NCI-H2107 treated with DMSO at 0.1 percent for 48 hours (cell line): Measurements from ENCODE around the gene FOSL1.
"Not testable (repeated sequence)": the region's sequence is repeated elsewhere in the genome, so short reads cannot be mapped to it uniquely, and the experiment has no call there.

ENCODE experiments used
- DNase-seq: peaks from one replicate; lab custom pipeline; 2025; ENCODE audit not compliant: unreplicated experiment; lab: John Stamatoyannopoulos, UW

Gene FOSL1

GRCh38 chr11:65853246-65853979 lies 46.8 kb downstream of the FOSL1 start:
- no peak for DNase-seq

GRCh38 chr11:65852508-65853245 lies 47.5 kb downstream of the FOSL1 start:
- DNase-seq, result no peak

GRCh38 chr11:65851811-65852507 lies 48.2 kb downstream of the FOSL1 start:
- DNase-seq, result no peak

- no peak for DNase-seq
These were observed 49.1 kb downstream of the FOSL1 start for GRCh38 chr11:65851083-65851579.

GRCh38 chr11:65850217-65851082 lies 49.7 kb downstream of the FOSL1 start:
- DNase-seq, result no peak

- DNase-seq, result no peak
These were observed 50.4 kb downstream of the FOSL1 start for GRCh38 chr11:65849771-65850216.

- DNase-seq, result no peak
These were observed 50.8 kb downstream of the FOSL1 start for GRCh38 chr11:65849366-65849765.

GRCh38 chr11:65848693-65849092 lies 51.5 kb downstream of the FOSL1 start:
- DNase-seq, result not testable (repeated sequence)

DNA sequence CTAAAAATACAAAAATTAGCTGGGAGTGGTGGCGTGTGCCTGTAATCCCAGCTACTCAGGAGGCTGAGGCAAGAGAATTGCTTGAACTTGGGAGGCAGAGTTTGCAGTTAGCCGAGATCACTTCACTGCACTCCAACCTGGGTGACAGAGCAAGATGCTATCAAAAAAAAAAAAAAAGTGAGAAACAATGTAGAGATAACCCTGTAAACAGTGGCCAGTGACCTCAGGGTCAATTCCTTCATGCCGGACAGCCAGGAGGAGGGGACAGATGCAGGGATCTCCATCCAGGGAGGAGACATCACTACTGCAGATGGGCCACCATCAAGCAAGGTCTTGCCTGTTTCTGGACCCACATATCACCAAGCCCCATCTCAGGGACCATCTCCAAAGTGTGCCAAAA lies 52.4 kb downstream of the FOSL1 start:
- DNase-seq, result no peak

GRCh38 chr11:65844231-65844872 lies 55.8 kb downstream of the FOSL1 start:
- DNase-seq, result no peak

GRCh38 chr11:65843811-65844210 lies 56.4 kb downstream of the FOSL1 start:
- DNase-seq, result no peak

DNA sequence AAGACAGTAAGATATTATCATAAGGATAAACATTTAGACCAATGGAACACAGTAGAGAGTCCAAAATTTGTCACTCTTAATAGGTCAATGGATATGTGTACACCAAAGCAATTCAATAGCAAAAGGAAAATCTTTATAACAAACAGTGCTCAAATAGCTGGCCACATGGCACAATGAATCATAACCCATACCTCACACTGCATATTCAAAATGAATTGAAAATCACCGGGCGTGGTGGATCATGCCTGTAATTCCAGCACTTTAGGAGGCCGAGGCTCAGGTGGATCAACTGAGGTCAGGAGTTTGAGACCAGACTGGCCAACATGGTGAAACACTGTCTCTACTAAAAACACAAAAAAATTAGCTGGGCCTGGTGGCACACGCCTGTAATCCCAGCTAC lies 58.0 kb downstream of the FOSL1 start:
- DNase-seq, result no peak
